Measurements from ENCODE around the gene LMF1.

Gene LMF1

DNA sequence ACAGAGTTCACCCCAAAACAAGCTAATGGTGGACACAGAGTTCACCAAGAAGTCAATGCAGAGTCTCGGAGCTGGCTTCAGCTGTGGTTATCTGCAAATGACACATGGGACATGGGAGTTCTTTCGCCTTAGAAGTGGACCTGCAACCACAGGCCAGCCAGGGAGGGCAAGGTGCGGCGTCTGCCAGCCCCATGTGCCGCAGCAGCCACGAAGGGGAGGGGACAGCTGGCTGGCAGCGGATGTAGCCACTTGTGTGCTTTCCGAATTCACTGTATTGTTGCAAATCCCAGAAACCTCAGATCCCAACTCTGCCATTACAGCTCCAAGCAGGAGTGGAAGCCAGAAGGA, 24.8 kb downstream of the LMF1 start:
- no peaks in the 10 kb centered on the region for H3K27me3 Mint-ChIP-seq (ENCODE audit: low read depth)
- no peaks in the 10 kb centered on the region for H3K4me1 Mint-ChIP-seq (ENCODE audit: low read depth)
- peaks cover 28% of the 10 kb centered on the region for H3K36me3 Mint-ChIP-seq (ENCODE audit: low read depth)
- H3K9me3 Mint-ChIP-seq, result peaks cover 19% of the 10 kb centered on the region
- no peak overlapping the region for H3K4me3 Mint-ChIP-seq
- no peak overlapping the region for H3K27ac Mint-ChIP-seq

GRCh38 chr16:945271-946047, 25.3 kb downstream of the LMF1 start:
- peaks cover 28% of the 10 kb centered on the region for H3K36me3 Mint-ChIP-seq (ENCODE audit: low read depth)
- no peak overlapping the region for H3K4me3 Mint-ChIP-seq
- H3K4me1 Mint-ChIP-seq (ENCODE audit: low read depth), result no peaks in the 10 kb centered on the region
- H3K9me3 Mint-ChIP-seq, result peaks cover 19% of the 10 kb centered on the region
- H3K27me3 Mint-ChIP-seq (ENCODE audit: low read depth), result no peaks in the 10 kb centered on the region
- no peak overlapping the region for H3K27ac Mint-ChIP-seq

DNA sequence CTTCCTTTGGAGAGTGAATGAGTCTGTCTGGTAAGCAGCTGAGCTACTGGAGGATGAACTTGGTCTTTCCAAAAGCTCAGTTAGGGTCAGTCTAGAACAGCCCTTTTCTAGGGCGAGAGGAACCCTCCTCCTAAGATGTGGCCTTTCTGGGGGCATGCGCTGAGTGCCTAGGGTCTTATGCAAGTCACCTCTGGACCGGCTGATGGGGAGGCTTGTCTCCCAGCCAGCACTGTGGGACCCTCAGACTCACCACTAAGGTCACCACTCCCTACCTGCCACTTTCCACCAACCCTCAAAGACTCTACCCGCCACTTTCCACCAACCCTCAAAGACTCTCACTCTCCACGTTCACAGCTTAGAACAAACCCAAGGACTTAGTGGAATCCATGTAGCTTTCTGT, 26.8 kb downstream of the LMF1 start:
- Mint-ChIP-seq H3K4me3 (no peak overlapping the region), H3K36me3 (ENCODE audit: low read depth) (peaks cover 28% of the 10 kb centered on the region), H3K27me3 (ENCODE audit: low read depth) (no peaks in the 10 kb centered on the region), H3K4me1 (ENCODE audit: low read depth) (no peaks in the 10 kb centered on the region), H3K27ac (no peak overlapping the region), H3K9me3 (peaks cover 19% of the 10 kb centered on the region)

DNA sequence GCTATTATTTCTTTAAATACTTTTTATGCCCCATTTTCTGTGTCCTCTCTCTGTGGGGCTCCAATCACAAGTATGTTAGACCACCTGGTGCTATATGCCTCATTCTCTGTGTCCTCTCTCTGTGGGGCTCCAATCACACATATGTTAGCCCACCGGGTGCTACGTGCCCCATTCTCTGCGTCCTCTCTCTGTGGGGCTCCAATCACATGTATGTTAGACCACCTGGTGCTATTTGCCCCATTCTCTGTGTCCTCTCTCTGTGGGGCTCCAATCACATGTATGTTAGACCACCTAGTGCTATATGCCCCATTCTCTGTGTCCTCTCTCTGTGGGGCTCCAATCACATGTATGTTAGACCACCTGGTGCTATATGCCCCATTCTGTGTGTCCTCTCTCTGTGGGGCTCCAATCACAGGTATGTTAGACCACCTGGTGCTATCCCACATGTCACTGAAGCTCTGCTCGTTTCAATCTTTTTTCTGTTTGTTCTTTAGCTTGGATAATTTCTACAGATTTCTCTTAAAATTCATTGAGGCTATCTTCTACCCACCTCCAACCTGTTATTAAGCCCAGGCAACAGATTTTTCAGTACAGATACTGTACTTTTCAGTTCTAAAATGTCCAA, 28.2 kb downstream of the LMF1 start:
- Mint-ChIP-seq H3K4me1 (ENCODE audit: low read depth) (no peaks in the 10 kb centered on the region), H3K9me3 (peaks cover 19% of the 10 kb centered on the region), H3K36me3 (ENCODE audit: low read depth) (peaks cover 28% of the 10 kb centered on the region), H3K4me3 (no peak overlapping the region), H3K27me3 (ENCODE audit: low read depth) (no peaks in the 10 kb centered on the region), H3K27ac (no peak overlapping the region)

- H3K4me1 Mint-ChIP-seq (ENCODE audit: low read depth), result no peaks in the 10 kb centered on the region
- H3K4me3 Mint-ChIP-seq, result no peak overlapping the region
- H3K36me3 Mint-ChIP-seq (ENCODE audit: low read depth), result peaks cover 20% of the 10 kb centered on the region
- H3K9me3 Mint-ChIP-seq, result peaks cover 19% of the 10 kb centered on the region
- H3K27me3 Mint-ChIP-seq (ENCODE audit: low read depth), result no peaks in the 10 kb centered on the region
- no peak overlapping the region for H3K27ac Mint-ChIP-seq
Measured at GRCh38 chr16:939941-940340, 30.8 kb downstream of the LMF1 start.

DNA sequence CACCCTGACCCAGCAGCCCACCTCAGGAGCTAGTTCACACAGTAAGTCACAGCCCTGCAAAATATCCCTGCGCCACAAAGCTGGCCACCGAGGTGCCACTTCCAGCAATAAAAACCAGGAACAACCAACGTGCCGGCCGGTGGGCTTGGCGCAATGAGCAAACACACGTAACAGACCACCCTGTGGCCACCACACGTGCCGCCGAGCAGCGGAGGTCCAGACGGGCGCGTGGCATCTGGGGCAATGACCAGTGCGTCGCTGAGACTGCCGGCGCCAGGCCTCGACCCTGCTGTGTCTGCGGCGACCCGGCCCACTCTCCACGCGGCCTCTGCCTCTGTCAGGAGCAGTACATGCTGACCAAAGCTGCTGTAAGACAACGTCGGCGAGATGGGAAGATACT, 31.5 kb downstream of the LMF1 start:
- peaks cover 19% of the 10 kb centered on the region for H3K36me3 Mint-ChIP-seq (ENCODE audit: low read depth)
- H3K9me3 Mint-ChIP-seq, result peaks cover 19% of the 10 kb centered on the region
- no peaks in the 10 kb centered on the region for H3K4me1 Mint-ChIP-seq (ENCODE audit: low read depth)
- no peaks in the 10 kb centered on the region for H3K27me3 Mint-ChIP-seq (ENCODE audit: low read depth)
- H3K4me3 Mint-ChIP-seq, result no peak overlapping the region
- H3K27ac Mint-ChIP-seq, result no peak overlapping the region

DNA sequence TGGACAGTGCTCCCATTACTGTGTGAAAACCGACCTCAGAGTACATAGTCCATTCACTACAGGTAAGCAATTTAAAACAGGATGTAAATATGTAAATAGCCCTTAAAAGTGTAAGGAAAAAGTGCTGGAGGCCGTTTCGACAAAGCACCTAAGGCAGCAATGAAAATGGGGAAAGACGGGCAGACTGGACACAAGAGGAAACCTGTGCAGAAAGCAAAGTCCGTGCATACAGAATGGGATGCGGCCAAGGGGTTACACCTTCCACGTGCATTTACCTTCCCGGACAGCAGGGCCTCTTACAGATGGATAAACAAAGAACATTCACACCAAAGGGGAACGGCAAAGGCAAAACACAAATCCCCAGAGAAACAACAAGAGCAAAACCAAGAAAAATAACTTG, 32.0 kb downstream of the LMF1 start:
- Mint-ChIP-seq H3K4me1 (ENCODE audit: low read depth) (no peaks in the 10 kb centered on the region), H3K36me3 (ENCODE audit: low read depth) (peaks cover 14% of the 10 kb centered on the region), H3K9me3 (peaks cover 18% of the 10 kb centered on the region), H3K4me3 (no peak overlapping the region), H3K27me3 (ENCODE audit: low read depth) (no peaks in the 10 kb centered on the region), H3K27ac (no peak overlapping the region)

- H3K27ac Mint-ChIP-seq, result no peak overlapping the region
- H3K9me3 Mint-ChIP-seq, result peaks cover 16% of the 10 kb centered on the region
- H3K4me3 Mint-ChIP-seq, result no peak overlapping the region
- H3K36me3 Mint-ChIP-seq (ENCODE audit: low read depth), result peaks cover 13% of the 10 kb centered on the region
- no peaks in the 10 kb centered on the region for H3K4me1 Mint-ChIP-seq (ENCODE audit: low read depth)
- H3K27me3 Mint-ChIP-seq (ENCODE audit: low read depth), result no peaks in the 10 kb centered on the region
Measured at GRCh38 chr16:938136-938535, 32.6 kb downstream of the LMF1 start.

DNA sequence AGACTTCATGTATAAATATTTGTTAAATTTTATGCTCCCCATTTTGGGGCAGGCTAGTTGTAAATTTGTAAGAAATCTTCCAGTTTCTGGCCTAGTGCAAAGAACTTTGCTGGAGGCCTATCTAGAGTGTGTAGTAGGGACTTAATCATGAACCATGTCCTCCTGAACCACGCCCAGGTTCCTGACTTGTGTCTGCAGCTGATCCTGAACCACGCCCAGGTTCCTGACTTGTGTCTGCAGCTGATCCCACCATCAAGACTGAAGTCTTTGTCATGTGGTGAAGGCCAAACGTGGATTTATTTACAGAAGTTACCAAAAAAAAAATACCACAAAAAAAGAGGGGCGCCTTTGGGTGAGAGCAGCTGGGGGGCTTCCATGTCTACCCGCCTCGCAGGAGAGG, 33.1 kb downstream of the LMF1 start:
- peaks cover 13% of the 10 kb centered on the region for H3K9me3 Mint-ChIP-seq
- H3K27me3 Mint-ChIP-seq (ENCODE audit: low read depth), result no peaks in the 10 kb centered on the region
- H3K4me1 Mint-ChIP-seq (ENCODE audit: low read depth), result no peaks in the 10 kb centered on the region
- H3K4me3 Mint-ChIP-seq, result no peak overlapping the region
- no peak overlapping the region for H3K27ac Mint-ChIP-seq
- H3K36me3 Mint-ChIP-seq (ENCODE audit: low read depth), result peaks cover 11% of the 10 kb centered on the region

GRCh38 chr16:937311-937710, 33.5 kb downstream of the LMF1 start:
- no peak overlapping the region for H3K27ac Mint-ChIP-seq
- no peaks in the 10 kb centered on the region for H3K4me1 Mint-ChIP-seq (ENCODE audit: low read depth)
- no peaks in the 10 kb centered on the region for H3K27me3 Mint-ChIP-seq (ENCODE audit: low read depth)
- H3K4me3 Mint-ChIP-seq, result no peak overlapping the region
- peaks cover 9% of the 10 kb centered on the region for H3K9me3 Mint-ChIP-seq
- peaks cover 7% of the 10 kb centered on the region for H3K36me3 Mint-ChIP-seq (ENCODE audit: low read depth)

- Mint-ChIP-seq H3K4me3 (no peak overlapping the region), H3K9me3 (no peaks in the 10 kb centered on the region)
Measured at GRCh38 chr16:935684-936083, 35.1 kb downstream of the LMF1 start.

DNA sequence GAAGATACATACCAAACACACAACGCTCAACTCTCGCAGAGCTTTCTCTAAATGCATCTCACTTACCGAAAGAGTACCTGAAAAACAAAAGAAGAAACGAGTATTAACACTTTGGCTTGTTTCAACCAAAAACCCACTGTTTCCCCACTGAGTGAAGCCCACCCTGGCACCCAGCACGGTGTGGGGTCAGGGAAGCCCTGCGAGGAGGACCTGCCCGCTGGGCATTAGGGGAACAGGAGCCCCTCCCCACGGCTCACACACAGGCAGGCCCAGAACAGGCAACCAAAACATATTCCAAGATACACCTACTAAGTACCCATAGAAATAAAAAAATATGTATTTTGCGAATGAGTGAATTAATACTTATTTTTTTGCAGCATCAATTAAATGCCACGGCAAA, 36.6 kb downstream of the LMF1 start:
- no peak overlapping the region for H3K27ac Mint-ChIP-seq
- H3K4me1 Mint-ChIP-seq (ENCODE audit: low read depth), result no peaks in the 10 kb centered on the region
- H3K27me3 Mint-ChIP-seq (ENCODE audit: low read depth), result no peaks in the 10 kb centered on the region
- H3K4me3 Mint-ChIP-seq, result no peak overlapping the region
- H3K36me3 Mint-ChIP-seq (ENCODE audit: low read depth), result no peaks in the 10 kb centered on the region
- H3K9me3 Mint-ChIP-seq, result no peaks in the 10 kb centered on the region

More at GRCh38 chr16:935684-936083, 35.1 kb downstream of the LMF1 start:
- Mint-ChIP-seq H3K4me1 (ENCODE audit: low read depth) (no peaks in the 10 kb centered on the region), H3K27me3 (ENCODE audit: low read depth) (no peaks in the 10 kb centered on the region), H3K27ac (no peak overlapping the region), H3K36me3 (ENCODE audit: low read depth) (no peaks in the 10 kb centered on the region)

DNA sequence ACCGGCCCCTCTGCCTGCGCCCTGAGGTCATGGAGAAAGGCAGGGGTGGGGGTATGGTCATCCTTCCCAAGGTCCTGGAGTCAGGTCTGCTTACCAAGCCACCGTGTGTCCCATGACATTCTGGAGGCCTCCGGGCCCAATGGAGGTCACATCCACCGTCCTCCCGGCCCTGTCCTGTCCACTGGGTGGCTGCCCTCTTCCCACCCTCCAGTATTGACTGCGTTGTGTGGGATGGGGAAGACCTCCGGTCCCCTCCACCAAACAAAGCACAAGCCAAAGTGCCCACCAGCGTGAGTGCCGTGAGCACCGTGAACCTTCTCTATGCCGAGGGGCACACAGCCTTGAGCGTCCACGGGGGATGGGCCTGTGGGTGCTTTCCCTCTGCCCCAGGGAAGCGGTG, 37.2 kb downstream of the LMF1 start:
- no peaks in the 10 kb centered on the region for H3K27me3 Mint-ChIP-seq (ENCODE audit: low read depth)
- H3K4me3 Mint-ChIP-seq, result no peak overlapping the region
- no peaks in the 10 kb centered on the region for H3K9me3 Mint-ChIP-seq
- no peak overlapping the region for H3K27ac Mint-ChIP-seq
- no peaks in the 10 kb centered on the region for H3K4me1 Mint-ChIP-seq (ENCODE audit: low read depth)
- H3K36me3 Mint-ChIP-seq (ENCODE audit: low read depth), result no peaks in the 10 kb centered on the region

GRCh38 chr16:932831-933330, 37.9 kb downstream of the LMF1 start:
- H3K36me3 Mint-ChIP-seq (ENCODE audit: low read depth), result no peaks in the 10 kb centered on the region

More at GRCh38 chr16:932831-933330, 37.9 kb downstream of the LMF1 start:
- H3K27me3 Mint-ChIP-seq (ENCODE audit: low read depth), result no peaks in the 10 kb centered on the region
- no peaks in the 10 kb centered on the region for H3K9me3 Mint-ChIP-seq
- no peaks in the 10 kb centered on the region for H3K4me1 Mint-ChIP-seq (ENCODE audit: low read depth)
- H3K27ac Mint-ChIP-seq, result no peak overlapping the region
- H3K4me3 Mint-ChIP-seq, result no peak overlapping the region
